IPS-15b (cell line): ENCODE data around the gene KRTAP19-8.

ENCODE experiments used
- H3K27me3 ChIP-seq: one replicate; pipeline ENCODE4 v1.6.1; 2013; ENCODE audit warnings: low read length; ENCODE audit not compliant: control insufficient read depth, insufficient read depth
- H3K36me3 ChIP-seq: one replicate; pipeline ENCODE4 v1.6.1; 2013; ENCODE audit warnings: low read length; ENCODE audit not compliant: control insufficient read depth, insufficient read depth
- H3K4me1 ChIP-seq: one replicate; pipeline ENCODE4 v1.6.1; 2013; ENCODE audit warnings: mild to moderate bottlenecking, low read length; ENCODE audit not compliant: control insufficient read depth, insufficient read depth
- H3K4me3 ChIP-seq: one replicate; pipeline ENCODE4 v1.5.1; 2013; ENCODE audit warnings: low read depth, low read length
- H3K9ac ChIP-seq: one replicate; pipeline ENCODE4 v1.6.1; 2013; ENCODE audit warnings: low read depth, mild to moderate bottlenecking, low read length
- H3K9me3 ChIP-seq: one replicate; pipeline ENCODE4 v1.6.1; 2013; ENCODE audit warnings: mild to moderate bottlenecking, low read length; ENCODE audit not compliant: control insufficient read depth, insufficient read depth

KRTAP19-8 gene

GRCh38 chr21:31005019-31005418, 33.3 kb downstream of the KRTAP19-8 start:
- no peaks in the 10 kb centered on the region for H3K36me3 ChIP-seq
- H3K9ac ChIP-seq, result no peak overlapping the region
- H3K4me3 ChIP-seq, result no peak overlapping the region
- no peaks in the 10 kb centered on the region for H3K4me1 ChIP-seq
- H3K9me3 ChIP-seq, result no peaks in the 10 kb centered on the region
- no peaks in the 10 kb centered on the region for H3K27me3 ChIP-seq

GRCh38 chr21:31003471-31003870, 34.8 kb downstream of the KRTAP19-8 start:
- Histone ChIP-seq H3K9ac (no peak overlapping the region), H3K36me3 (no peaks in the 10 kb centered on the region), H3K4me1 (no peaks in the 10 kb centered on the region), H3K4me3 (no peak overlapping the region), H3K9me3 (no peaks in the 10 kb centered on the region), H3K27me3 (no peaks in the 10 kb centered on the region)

GRCh38 chr21:30997541-30997940, 40.7 kb downstream of the KRTAP19-8 start:
- no peaks in the 10 kb centered on the region for H3K9me3 ChIP-seq
- H3K4me1 ChIP-seq, result no peaks in the 10 kb centered on the region
- no peaks in the 10 kb centered on the region for H3K36me3 ChIP-seq
- no peak overlapping the region for H3K9ac ChIP-seq
- H3K4me3 ChIP-seq, result no peak overlapping the region
- no peaks in the 10 kb centered on the region for H3K27me3 ChIP-seq

- no peak overlapping the region for H3K9ac ChIP-seq
- H3K4me1 ChIP-seq, result no peaks in the 10 kb centered on the region
- H3K27me3 ChIP-seq, result no peaks in the 10 kb centered on the region
- H3K4me3 ChIP-seq, result no peak overlapping the region
- H3K36me3 ChIP-seq, result no peaks in the 10 kb centered on the region
- no peaks in the 10 kb centered on the region for H3K9me3 ChIP-seq
Observed at GRCh38 chr21:30996728-30997127, 41.5 kb downstream of the KRTAP19-8 start.

- Histone ChIP-seq H3K9ac (no peak overlapping the region), H3K9me3 (no peaks in the 10 kb centered on the region), H3K27me3 (no peaks in the 10 kb centered on the region), H3K36me3 (no peaks in the 10 kb centered on the region), H3K4me3 (no peak overlapping the region), H3K4me1 (no peaks in the 10 kb centered on the region)
Observed at GRCh38 chr21:30994932-30995331, 43.3 kb downstream of the KRTAP19-8 start.

- no peak overlapping the region for H3K4me3 ChIP-seq
Observed at GRCh38 chr21:30990514-30991262, 47.6 kb downstream of the KRTAP19-8 start.

GRCh38 chr21:30988706-30989105, 49.6 kb downstream of the KRTAP19-8 start:
- Histone ChIP-seq H3K4me1 (no peaks in the 10 kb centered on the region), H3K9ac (no peak overlapping the region), H3K9me3 (no peaks in the 10 kb centered on the region), H3K36me3 (no peaks in the 10 kb centered on the region), H3K4me3 (no peak overlapping the region), H3K27me3 (no peaks in the 10 kb centered on the region)

More at GRCh38 chr21:30990514-30991262, 47.6 kb downstream of the KRTAP19-8 start:
- no peak overlapping the region for H3K9ac ChIP-seq
- H3K4me1 ChIP-seq, result no peaks in the 10 kb centered on the region
- no peaks in the 10 kb centered on the region for H3K9me3 ChIP-seq
- H3K36me3 ChIP-seq, result no peaks in the 10 kb centered on the region
- no peaks in the 10 kb centered on the region for H3K27me3 ChIP-seq
